Measurements from ENCODE around the gene PRKG1.

PRKG1 gene

DNA sequence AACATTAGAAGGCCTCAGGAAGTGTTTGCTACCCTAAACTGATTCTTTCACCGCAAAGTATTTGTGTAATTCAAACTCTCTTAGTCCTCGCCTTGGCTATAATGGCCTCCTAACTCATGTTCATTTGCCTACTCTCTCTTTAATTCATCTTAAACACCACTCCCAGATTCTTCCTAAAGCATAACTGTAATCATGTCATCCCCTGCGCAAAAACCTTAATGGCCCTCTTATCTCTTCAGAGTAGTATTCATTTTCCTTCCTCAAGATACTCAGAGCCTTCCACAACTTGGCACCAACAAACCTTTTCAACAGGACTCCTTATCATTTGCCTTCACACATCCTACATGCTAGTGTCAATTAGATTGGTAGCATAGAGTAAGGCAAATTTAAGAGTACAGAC lies 582.2 kb downstream of the PRKG1 start:
- H3K4me3 ChIP-seq (ENCODE audit: low read length), result no peak overlapping the region
- no peaks in the 10 kb centered on the region for H3K27me3 ChIP-seq (ENCODE audit: control insufficient read depth, low read length)
- H3K36me3 ChIP-seq (ENCODE audit: control insufficient read depth, low read length), result no peaks in the 10 kb centered on the region
- no peaks in the 10 kb centered on the region for H4K20me1 ChIP-seq (ENCODE audit: control insufficient read depth, insufficient read depth, low read depth, low read length)
- H3K4me1 ChIP-seq (ENCODE audit: control insufficient read depth, low read length), result no peaks in the 10 kb centered on the region
- H3K9me2 ChIP-seq (replicated peaks; ENCODE audit: control insufficient read depth, low read length), result no peaks in the 10 kb centered on the region
- H3K4me2 ChIP-seq (ENCODE audit: low read length), result no peak overlapping the region
- no peaks in the 10 kb centered on the region for H3K9me3 ChIP-seq (ENCODE audit: control insufficient read depth, insufficient read depth, low read length)
- no peaks in the 10 kb centered on the region for H3K79me2 ChIP-seq (ENCODE audit: control insufficient read depth, low read length)
- H3F3A ChIP-seq (ENCODE audit: control insufficient read depth, insufficient read depth), result no peaks in the 10 kb centered on the region
- TF ChIP-seq, protein P1, sequence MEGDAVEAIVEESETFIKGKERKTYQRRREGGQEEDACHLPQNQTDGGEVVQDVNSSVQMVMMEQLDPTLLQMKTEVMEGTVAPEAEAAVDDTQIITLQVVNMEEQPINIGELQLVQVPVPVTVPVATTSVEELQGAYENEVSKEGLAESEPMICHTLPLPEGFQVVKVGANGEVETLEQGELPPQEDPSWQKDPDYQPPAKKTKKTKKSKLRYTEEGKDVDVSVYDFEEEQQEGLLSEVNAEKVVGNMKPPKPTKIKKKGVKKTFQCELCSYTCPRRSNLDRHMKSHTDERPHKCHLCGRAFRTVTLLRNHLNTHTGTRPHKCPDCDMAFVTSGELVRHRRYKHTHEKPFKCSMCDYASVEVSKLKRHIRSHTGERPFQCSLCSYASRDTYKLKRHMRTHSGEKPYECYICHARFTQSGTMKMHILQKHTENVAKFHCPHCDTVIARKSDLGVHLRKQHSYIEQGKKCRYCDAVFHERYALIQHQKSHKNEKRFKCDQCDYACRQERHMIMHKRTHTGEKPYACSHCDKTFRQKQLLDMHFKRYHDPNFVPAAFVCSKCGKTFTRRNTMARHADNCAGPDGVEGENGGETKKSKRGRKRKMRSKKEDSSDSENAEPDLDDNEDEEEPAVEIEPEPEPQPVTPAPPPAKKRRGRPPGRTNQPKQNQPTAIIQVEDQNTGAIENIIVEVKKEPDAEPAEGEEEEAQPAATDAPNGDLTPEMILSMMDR (IDR thresholded peaks at IDR 0.05; ENCODE audit: low read depth, low read length, poor library complexity, severe bottlenecking), result no peak
- TF ChIP-seq EZH2phosphoT487 (IDR thresholded peaks at IDR 0.05; ENCODE audit: borderline replicate concordance, low read length), result no peak
- no peak overlapping the region for H3K27ac ChIP-seq (ENCODE audit: low read depth, low read length)

DNA sequence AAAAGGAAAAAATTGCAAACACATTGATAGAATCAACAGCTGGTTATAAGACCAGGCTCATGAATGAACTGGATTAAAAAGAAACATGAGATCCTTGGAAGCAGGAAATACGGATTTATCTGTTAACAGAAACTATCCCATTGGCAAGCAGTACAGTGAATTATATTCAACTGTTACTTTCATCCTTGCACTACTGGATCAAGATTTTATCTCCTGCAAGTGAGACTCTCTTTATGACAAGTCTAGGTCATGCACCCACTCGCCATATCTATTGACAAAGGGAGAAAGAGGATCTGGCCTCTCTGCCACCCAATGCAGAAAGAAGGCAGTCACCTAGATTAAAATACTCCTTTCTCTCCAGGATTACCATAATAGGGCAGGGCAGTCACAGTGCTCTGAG lies 583.7 kb downstream of the PRKG1 start:
- Histone ChIP-seq H4K20me1 (ENCODE audit: control insufficient read depth, insufficient read depth, low read depth, low read length) (no peaks in the 10 kb centered on the region), H3K9me3 (ENCODE audit: control insufficient read depth, insufficient read depth, low read length) (no peaks in the 10 kb centered on the region), H3K9me2 (replicated peaks; ENCODE audit: control insufficient read depth, low read length) (no peaks in the 10 kb centered on the region), H3K79me2 (ENCODE audit: control insufficient read depth, low read length) (no peaks in the 10 kb centered on the region), H3K27me3 (ENCODE audit: control insufficient read depth, low read length) (no peaks in the 10 kb centered on the region), H3K4me2 (ENCODE audit: low read length) (no peak overlapping the region), H3F3A (ENCODE audit: control insufficient read depth, insufficient read depth) (no peaks in the 10 kb centered on the region), H3K4me1 (ENCODE audit: control insufficient read depth, low read length) (no peaks in the 10 kb centered on the region), H3K4me3 (ENCODE audit: low read length) (no peak overlapping the region), H3K36me3 (ENCODE audit: control insufficient read depth, low read length) (no peaks in the 10 kb centered on the region), H3K27ac (ENCODE audit: low read depth, low read length) (no peak overlapping the region)
- no peak for TF ChIP-seq EZH2phosphoT487 (IDR thresholded peaks at IDR 0.05; ENCODE audit: borderline replicate concordance, low read length)
- TF ChIP-seq, protein P1 (IDR thresholded peaks at IDR 0.05; ENCODE audit: low read depth, low read length, poor library complexity, severe bottlenecking), result no peak

DNA sequence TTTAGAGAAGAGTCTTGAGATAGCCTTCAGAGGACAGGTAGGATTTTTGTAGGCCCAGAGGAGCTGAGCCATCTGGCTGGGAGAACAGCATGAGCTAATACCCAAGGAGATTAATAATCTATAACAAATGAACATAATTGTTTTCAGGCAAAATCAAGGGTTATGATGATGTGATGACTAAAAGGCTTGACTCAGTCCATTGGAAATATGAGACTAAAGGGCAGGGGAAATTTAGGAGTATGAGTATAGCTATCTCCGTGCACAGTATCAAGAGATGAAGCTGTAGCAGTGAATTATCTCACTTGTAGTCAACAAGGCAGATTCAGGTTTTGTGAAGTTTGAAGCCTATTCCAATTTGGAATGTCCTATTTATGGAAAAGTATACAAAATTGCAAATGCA lies 585.1 kb downstream of the PRKG1 start:
- no peak overlapping the region for H3K4me3 ChIP-seq (ENCODE audit: low read length)
- no peaks in the 10 kb centered on the region for H4K20me1 ChIP-seq (ENCODE audit: control insufficient read depth, insufficient read depth, low read depth, low read length)
- TF ChIP-seq EZH2phosphoT487 (IDR thresholded peaks at IDR 0.05; ENCODE audit: borderline replicate concordance, low read length), result no peak
- TF ChIP-seq, protein P1 (IDR thresholded peaks at IDR 0.05; ENCODE audit: low read depth, low read length, poor library complexity, severe bottlenecking), result no peak
- H3K4me1 ChIP-seq (ENCODE audit: control insufficient read depth, low read length), result no peaks in the 10 kb centered on the region
- H3K27me3 ChIP-seq (ENCODE audit: control insufficient read depth, low read length), result peaks cover 1% of the 10 kb centered on the region
- no peaks in the 10 kb centered on the region for H3K79me2 ChIP-seq (ENCODE audit: control insufficient read depth, low read length)
- no peak overlapping the region for H3K4me2 ChIP-seq (ENCODE audit: low read length)
- no peaks in the 10 kb centered on the region for H3F3A ChIP-seq (ENCODE audit: control insufficient read depth, insufficient read depth)
- no peak overlapping the region for H3K27ac ChIP-seq (ENCODE audit: low read depth, low read length)
- no peaks in the 10 kb centered on the region for H3K9me2 ChIP-seq (replicated peaks; ENCODE audit: control insufficient read depth, low read length)
- H3K9me3 ChIP-seq (ENCODE audit: control insufficient read depth, insufficient read depth, low read length), result no peaks in the 10 kb centered on the region
- no peaks in the 10 kb centered on the region for H3K36me3 ChIP-seq (ENCODE audit: control insufficient read depth, low read length)

DNA sequence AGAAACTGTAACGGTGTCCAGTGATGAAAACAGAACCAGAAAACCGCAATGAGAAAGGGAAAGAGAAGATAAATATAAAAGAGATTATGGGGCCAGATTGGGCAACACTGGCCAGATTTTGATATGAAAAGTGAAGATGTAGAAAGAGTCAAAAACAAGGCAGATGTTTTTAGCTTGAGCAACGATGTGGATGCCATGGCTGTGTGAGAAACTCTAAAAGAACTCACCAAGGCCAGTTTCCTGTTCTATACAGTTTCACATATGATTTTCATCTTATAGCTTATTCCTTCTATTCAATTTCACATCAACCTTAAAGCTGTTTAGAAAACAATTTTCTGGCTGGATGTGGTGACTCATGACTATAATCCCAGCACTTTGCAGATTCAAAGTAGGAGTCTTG lies 588.8 kb downstream of the PRKG1 start:
- no peaks in the 10 kb centered on the region for H3K36me3 ChIP-seq (ENCODE audit: control insufficient read depth, low read length)
- TF ChIP-seq, protein P1 (IDR thresholded peaks at IDR 0.05; ENCODE audit: low read depth, low read length, poor library complexity, severe bottlenecking), result no peak
- TF ChIP-seq EZH2phosphoT487 (IDR thresholded peaks at IDR 0.05; ENCODE audit: borderline replicate concordance, low read length), result no peak
- no peaks in the 10 kb centered on the region for H3K79me2 ChIP-seq (ENCODE audit: control insufficient read depth, low read length)
- no peak overlapping the region for H3K4me2 ChIP-seq (ENCODE audit: low read length)
- H3K4me1 ChIP-seq (ENCODE audit: control insufficient read depth, low read length), result no peaks in the 10 kb centered on the region
- no peak overlapping the region for H3K4me3 ChIP-seq (ENCODE audit: low read length)
- H3F3A ChIP-seq (ENCODE audit: control insufficient read depth, insufficient read depth), result no peaks in the 10 kb centered on the region
- H3K9me2 ChIP-seq (replicated peaks; ENCODE audit: control insufficient read depth, low read length), result no peaks in the 10 kb centered on the region
- H3K27me3 ChIP-seq (ENCODE audit: control insufficient read depth, low read length), result peaks cover 6% of the 10 kb centered on the region
- H4K20me1 ChIP-seq (ENCODE audit: control insufficient read depth, insufficient read depth, low read depth, low read length), result no peaks in the 10 kb centered on the region
- H3K9me3 ChIP-seq (ENCODE audit: control insufficient read depth, insufficient read depth, low read length), result no peaks in the 10 kb centered on the region
- H3K27ac ChIP-seq (ENCODE audit: low read depth, low read length), result no peak overlapping the region
